Natural killer cell (primary cell): ENCODE measurements around the gene RCE1. TPM values are rescaled to one million over a fixed set of nuclear protein-coding genes. Genes with fewer than 3 reads are reported as not detected.
A peak's percentile ranks its signal among the peaks of the same experiment; 100 is the strongest.

Experiments used
- ATAC-seq, 3 donors: fragments of 150-1000 bp in 2 of 3; fragments of 200-7000 bp in 1 of 3; cut with Tn5 transposase; 1 replicate in 1 of 3; 2 replicates in 2 of 3; pipeline ENCODE4 v1.10.0; 2021; ENCODE audit warnings: mild to moderate bottlenecking in 2 of 3, moderate library complexity in 2 of 3
- DNase-seq, 2 donors: peaks; one replicate each; pipeline versions ENCODE4 v3.0.0 to v3.0.0-alpha.2; 2013 to 2021; ENCODE audit warnings: mixed read lengths in 1 of 2
- H3K27ac ChIP-seq: one replicate; pipeline ENCODE4 v1.5.1; 2013; ENCODE audit warnings: mild to moderate bottlenecking, low read length
- H3K27me3 ChIP-seq: one replicate; pipeline ENCODE4 v1.6.1; 2013; ENCODE audit warnings: low read length; ENCODE audit not compliant: control insufficient read depth, insufficient read depth
- H3K36me3 ChIP-seq: one replicate; pipeline ENCODE4 v1.6.1; 2013; ENCODE audit warnings: low read length; ENCODE audit not compliant: control insufficient read depth, insufficient read depth
- H3K4me1 ChIP-seq: one replicate; pipeline ENCODE4 v1.6.1; 2013; ENCODE audit warnings: low read length; ENCODE audit not compliant: control insufficient read depth, insufficient read depth
- H3K4me3 ChIP-seq: one replicate; pipeline ENCODE4 v1.5.1; 2013; ENCODE audit warnings: low read length
- H3K9me3 ChIP-seq: one replicate; pipeline ENCODE4 v1.6.1; 2013; ENCODE audit warnings: low read length; ENCODE audit not compliant: control insufficient read depth, insufficient read depth
- H3K27ac Mint-ChIP-seq, 2 donors: one replicate each; pipeline ENCODE4 v1.8.0; 2022; ENCODE audit warnings: mild to moderate bottlenecking in 2 of 2, mixed read lengths in 2 of 2, moderate library complexity in 1 of 2
- H3K27me3 Mint-ChIP-seq, 2 donors: one replicate each; pipeline ENCODE4 v1.8.0; 2022; ENCODE audit warnings: low read depth in 2 of 2, mixed read lengths in 2 of 2
- H3K36me3 Mint-ChIP-seq: one replicate; pipeline ENCODE4 v1.8.0; 2022; ENCODE audit warnings: mixed read lengths
- H3K4me1 Mint-ChIP-seq, 2 donors: one replicate each; pipeline ENCODE4 v1.8.0; 2022; ENCODE audit warnings: mixed read lengths in 2 of 2
- H3K4me3 Mint-ChIP-seq: one replicate; pipeline ENCODE4 v1.8.0; 2022; ENCODE audit warnings: mild to moderate bottlenecking, moderate library complexity, mixed read lengths
- H3K9me3 Mint-ChIP-seq, 2 donors: one replicate each; pipeline ENCODE4 v1.8.0; 2022; ENCODE audit warnings: mixed read lengths in 2 of 2
- WGBS: methylation state at CpG from one replicate; pipeline ENCODE4 v1.1.7; 2013; ENCODE audit warnings: missing lambda C conversion rate; ENCODE audit not compliant: insufficient coverage; 5-methylcytosine and 5-hydroxymethylcytosine counted together
- intact Hi-C: fragments of 100-400 bp; cut with micrococcal nuclease; formaldehyde crosslinking; loops from one replicate; pipeline ENCODE4 v1.14.2; 2022
- total RNA-seq, 4 donors: library from RNA; stranded (reverse); fragments of 120-200 nt in 1 of 4; gene quantifications; one replicate each; pipeline versions ENCODE4 v1.2.3 to v1.2.4, GENCODE V29; 2013 to 2022
- TF ChIP-seq, protein P1 (sequence below): fragments of 200-600 bp; IDR thresholded peaks from one replicate; pipeline ENCODE4 v1.8.0; 2022; ENCODE audit warnings: antibody characterized with exemption

Gene RCE1
- total RNA-seq, 3 donors from 2014 or later (not counting 1 experiment from before 2014, with no cell fraction given): 41.3 to 47.0 (median 41.7) TPM

DNA sequence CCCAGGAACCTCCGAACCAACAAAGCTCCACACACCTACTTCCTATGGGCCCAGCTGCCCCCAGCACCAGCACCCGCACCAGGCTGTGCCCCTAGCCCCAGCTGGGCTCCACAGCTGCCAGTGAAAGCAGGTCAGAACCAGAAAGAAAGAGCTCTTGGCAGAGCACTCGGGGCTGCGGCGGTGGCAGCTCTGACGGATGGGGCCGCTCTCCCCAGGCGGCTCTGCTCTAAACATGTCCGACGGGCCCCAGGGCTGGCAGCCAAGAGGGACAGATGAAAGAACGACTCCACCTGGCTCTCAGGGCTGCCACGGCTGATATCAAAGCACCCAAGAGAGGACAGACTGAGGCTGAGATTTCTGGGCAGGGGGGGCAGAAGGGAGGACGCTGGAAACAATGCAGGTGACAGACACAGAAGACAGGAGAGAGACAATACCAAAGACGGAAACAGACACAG, 39.3 kb downstream of the RCE1 start:
- Histone ChIP-seq H3K27me3 (no peaks in the 10 kb centered on the region), H3K4me3 (no peak overlapping the region), H3K36me3 (no peaks in the 10 kb centered on the region), H3K9me3 (no peaks in the 10 kb centered on the region), H3K27ac (no peak overlapping the region), H3K4me1 (peaks cover 7% of the 10 kb centered on the region)
- Mint-ChIP-seq H3K4me3 (no peak overlapping the region), H3K9me3 (no peaks in the 10 kb centered on the region), H3K4me1 (peaks cover 0 to 11% of the 10 kb centered on the region in 2 donors), H3K36me3 (no peaks in the 10 kb centered on the region), H3K27ac (no peak overlapping the region), H3K27me3 (no peaks in the 10 kb centered on the region)
- intact Hi-C loops: loop anchor here (1.0 kb wide), 1 partner anchor 188 kb away; no protein-coding TSS in a partner anchor
- 89% methylated on average over 14 of the region's 14 CpGs for WGBS
- DNase-seq (no peak), ATAC-seq (no peak)
- TF ChIP-seq, protein P1, sequence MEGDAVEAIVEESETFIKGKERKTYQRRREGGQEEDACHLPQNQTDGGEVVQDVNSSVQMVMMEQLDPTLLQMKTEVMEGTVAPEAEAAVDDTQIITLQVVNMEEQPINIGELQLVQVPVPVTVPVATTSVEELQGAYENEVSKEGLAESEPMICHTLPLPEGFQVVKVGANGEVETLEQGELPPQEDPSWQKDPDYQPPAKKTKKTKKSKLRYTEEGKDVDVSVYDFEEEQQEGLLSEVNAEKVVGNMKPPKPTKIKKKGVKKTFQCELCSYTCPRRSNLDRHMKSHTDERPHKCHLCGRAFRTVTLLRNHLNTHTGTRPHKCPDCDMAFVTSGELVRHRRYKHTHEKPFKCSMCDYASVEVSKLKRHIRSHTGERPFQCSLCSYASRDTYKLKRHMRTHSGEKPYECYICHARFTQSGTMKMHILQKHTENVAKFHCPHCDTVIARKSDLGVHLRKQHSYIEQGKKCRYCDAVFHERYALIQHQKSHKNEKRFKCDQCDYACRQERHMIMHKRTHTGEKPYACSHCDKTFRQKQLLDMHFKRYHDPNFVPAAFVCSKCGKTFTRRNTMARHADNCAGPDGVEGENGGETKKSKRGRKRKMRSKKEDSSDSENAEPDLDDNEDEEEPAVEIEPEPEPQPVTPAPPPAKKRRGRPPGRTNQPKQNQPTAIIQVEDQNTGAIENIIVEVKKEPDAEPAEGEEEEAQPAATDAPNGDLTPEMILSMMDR: no peak

- Histone ChIP-seq H3K9me3 (no peaks in the 10 kb centered on the region), H3K27me3 (no peaks in the 10 kb centered on the region), H3K36me3 (no peaks in the 10 kb centered on the region), H3K4me3 (no peak overlapping the region), H3K4me1 (peaks cover 7% of the 10 kb centered on the region), H3K27ac (no peak overlapping the region)
- 63% methylated on average over 29 of the region's 29 CpGs for WGBS
- ATAC-seq (peak in 2 of 3 donors; percentile 34 to 64), DNase-seq (peak; percentile 44 to 68)
- H3K27ac Mint-ChIP-seq: no peak overlapping the region
- peaks cover 0 to 11% of the 10 kb centered on the region in 2 donors for H3K4me1 Mint-ChIP-seq
- H3K9me3 Mint-ChIP-seq: no peaks in the 10 kb centered on the region
- H3K27me3 Mint-ChIP-seq: peaks cover 0 to 2% of the 10 kb centered on the region in 2 donors
- intact Hi-C loops: loop anchor here (1.0 kb wide), 1 partner anchor 189 kb away; no protein-coding TSS in a partner anchor
- TF ChIP-seq, protein P1: peak; percentile 53
- H3K4me3 Mint-ChIP-seq: no peak overlapping the region
- no peaks in the 10 kb centered on the region for H3K36me3 Mint-ChIP-seq
Measured at GRCh38 chr11:66883016-66883965, 40.0 kb downstream of the RCE1 start.

- Histone ChIP-seq H3K27me3 (no peaks in the 10 kb centered on the region), H3K4me3 (no peak overlapping the region), H3K9me3 (no peaks in the 10 kb centered on the region), H3K4me1 (peaks cover 7% of the 10 kb centered on the region), H3K36me3 (no peaks in the 10 kb centered on the region), H3K27ac (no peak overlapping the region)
- H3K27ac Mint-ChIP-seq: no peak overlapping the region
- no peaks in the 10 kb centered on the region for H3K36me3 Mint-ChIP-seq
- H3K27me3 Mint-ChIP-seq: peaks cover 0 to 3% of the 10 kb centered on the region in 2 donors
- ATAC-seq (no peak), DNase-seq (no peak)
- WGBS: 94% methylated on average over 4 of the region's 4 CpGs
- TF ChIP-seq, protein P1: no peak
- intact Hi-C loops: no loop called here
- peaks cover 0 to 11% of the 10 kb centered on the region in 2 donors for H3K4me1 Mint-ChIP-seq
- H3K9me3 Mint-ChIP-seq: no peaks in the 10 kb centered on the region
- no peak overlapping the region for H3K4me3 Mint-ChIP-seq
Measured at GRCh38 chr11:66884443-66884842, 41.2 kb downstream of the RCE1 start.
